HG03280 (cell line): ENCODE measurements around the gene GABARAPL2.
A peak's percentile ranks its signal among the peaks of the same experiment; 100 is the strongest.
"Not testable (repeated sequence)": the region's sequence is repeated elsewhere in the genome, so short reads cannot be mapped to it uniquely, and the experiment has no call there.

Source experiments
- ATAC-seq: cut with Tn5 transposase; IDR thresholded peaks from one replicate; pipeline ENCODE4 v1.9.1; 2021; ENCODE audit warnings: mild to moderate bottlenecking, moderate library complexity; ENCODE audit not compliant: unreplicated experiment

Gene GABARAPL2

GRCh38 chr16:75590920-75591843 lies 25.0 kb downstream of the GABARAPL2 start:
- no peak for ATAC-seq

GRCh38 chr16:75591927-75592326 lies 25.7 kb downstream of the GABARAPL2 start:
- not testable (repeated sequence) for ATAC-seq

- ATAC-seq: no peak
Observed at GRCh38 chr16:75593308-75593707, 27.1 kb downstream of the GABARAPL2 start.

DNA sequence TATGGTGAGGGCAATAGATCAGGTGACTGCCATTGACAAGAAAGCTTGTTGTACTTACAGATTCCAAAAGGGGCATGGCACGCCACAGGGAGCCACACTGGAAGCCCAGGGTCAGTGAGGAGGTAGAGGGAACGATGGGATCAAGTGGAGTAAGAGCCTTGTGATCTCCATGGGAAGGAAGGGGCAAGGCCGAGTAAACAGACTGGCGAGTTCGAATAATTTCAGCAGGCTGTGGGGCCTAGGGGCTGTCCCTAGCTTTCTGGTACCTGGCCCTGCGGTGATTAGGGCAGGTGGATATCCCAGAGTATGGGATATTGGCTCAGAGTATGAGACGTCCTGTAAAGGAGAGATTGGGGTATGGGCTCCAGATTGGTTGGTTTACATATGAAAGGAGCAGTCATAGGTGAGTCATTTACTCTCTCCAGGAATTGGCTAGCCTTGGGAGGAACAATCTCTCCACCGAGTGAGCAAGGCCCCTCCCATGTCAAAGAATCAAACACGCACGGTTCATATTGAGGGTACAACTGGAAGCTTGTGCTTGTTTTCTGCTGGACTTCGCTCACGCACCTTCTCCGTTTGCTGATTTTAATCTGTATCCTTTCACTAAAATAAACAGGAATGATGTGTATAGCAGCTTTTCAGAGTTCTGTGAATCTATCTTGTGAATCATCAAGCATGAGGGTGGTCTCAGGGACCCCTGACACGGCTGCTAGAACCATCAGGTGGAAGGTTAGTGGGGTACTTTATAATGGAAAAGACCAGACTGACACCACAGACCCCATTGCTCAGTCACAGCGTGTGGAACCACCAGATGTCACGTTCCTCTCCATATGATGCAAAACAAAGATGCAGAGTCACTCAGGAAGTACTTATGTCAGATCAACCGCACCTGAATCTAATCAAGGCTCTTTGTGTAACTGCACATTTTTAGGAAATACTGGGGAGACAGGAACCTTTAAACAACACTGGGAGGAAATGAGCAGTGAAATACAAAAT lies 27.9 kb downstream of the GABARAPL2 start:
- ATAC-seq: no peak

DNA sequence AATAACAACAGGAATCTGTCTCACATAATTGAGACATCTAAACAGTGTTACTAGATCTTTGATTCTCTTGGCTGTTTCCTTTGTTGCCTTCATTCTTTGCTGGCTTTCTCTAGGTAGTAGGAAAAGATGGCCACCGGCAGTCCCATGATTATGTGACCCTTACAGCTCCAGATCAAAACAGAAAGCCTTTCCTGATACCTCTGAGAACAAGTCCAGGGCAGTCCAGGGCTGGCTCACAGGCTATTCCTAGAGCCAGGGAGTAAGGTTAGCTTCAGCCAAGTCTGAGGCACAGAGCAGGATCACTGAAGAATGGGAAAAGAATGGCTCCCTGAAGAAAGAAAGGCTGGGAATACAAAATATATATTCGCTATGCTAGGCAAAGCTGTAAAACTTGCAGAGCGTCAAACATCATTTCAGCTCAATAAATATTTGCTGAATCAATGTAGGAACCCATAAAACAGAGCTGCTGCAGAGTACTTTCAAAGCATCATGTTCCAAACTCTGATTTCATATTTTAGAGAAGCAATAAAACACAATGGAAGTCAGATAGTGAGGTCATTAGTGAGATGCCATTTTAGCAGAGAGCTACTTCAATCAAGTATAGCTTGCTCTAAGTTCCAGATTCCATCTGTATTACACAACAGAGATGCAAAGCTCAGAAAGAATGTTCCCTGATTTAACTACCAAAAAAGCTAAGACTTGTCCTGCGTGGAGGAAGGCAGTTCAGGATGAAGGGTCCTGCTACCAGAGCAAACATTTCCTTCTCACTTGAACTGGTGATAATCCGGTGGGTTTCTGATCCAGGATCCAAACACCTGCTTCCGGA lies 33.5 kb downstream of the GABARAPL2 start:
- ATAC-seq: no peak

DNA sequence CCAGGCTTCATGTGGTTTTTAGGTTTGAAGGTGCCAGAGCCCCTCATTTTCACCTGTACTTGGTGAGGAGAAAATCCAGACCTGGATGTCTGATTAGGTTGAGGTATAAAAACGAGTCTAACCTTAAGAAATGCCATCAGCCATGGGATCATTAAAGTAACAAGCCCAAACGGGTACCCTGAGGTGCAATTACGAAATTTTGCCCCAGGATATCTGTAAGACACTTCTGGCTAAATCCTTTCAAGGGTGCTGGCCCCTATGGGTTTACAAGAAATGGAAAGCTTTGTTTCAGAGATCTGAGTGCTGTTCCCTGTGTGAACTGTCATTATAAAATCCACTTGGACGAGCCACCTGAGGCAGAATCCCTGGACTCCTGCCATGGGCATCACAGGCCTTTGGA lies 37.1 kb downstream of the GABARAPL2 start:
- no peak for ATAC-seq

DNA sequence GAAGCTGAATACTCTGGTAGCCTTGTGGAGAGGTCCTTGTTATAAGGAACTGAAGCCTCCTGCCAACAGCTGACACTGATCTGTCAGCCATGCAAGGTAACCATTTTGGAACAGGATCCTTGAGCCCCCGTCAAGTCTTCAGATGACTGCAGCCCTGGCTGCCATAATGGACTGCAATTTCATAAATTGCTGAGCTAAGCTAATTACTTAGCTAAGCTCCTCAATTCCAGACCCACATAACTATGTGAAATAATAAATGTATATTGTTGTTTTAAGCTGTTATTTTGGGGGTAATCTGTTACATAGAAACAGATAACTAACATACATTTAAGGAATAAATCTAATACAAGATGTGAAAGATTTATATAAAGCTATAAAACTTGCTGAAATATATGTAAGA lies 40.3 kb downstream of the GABARAPL2 start:
- no peak for ATAC-seq

DNA sequence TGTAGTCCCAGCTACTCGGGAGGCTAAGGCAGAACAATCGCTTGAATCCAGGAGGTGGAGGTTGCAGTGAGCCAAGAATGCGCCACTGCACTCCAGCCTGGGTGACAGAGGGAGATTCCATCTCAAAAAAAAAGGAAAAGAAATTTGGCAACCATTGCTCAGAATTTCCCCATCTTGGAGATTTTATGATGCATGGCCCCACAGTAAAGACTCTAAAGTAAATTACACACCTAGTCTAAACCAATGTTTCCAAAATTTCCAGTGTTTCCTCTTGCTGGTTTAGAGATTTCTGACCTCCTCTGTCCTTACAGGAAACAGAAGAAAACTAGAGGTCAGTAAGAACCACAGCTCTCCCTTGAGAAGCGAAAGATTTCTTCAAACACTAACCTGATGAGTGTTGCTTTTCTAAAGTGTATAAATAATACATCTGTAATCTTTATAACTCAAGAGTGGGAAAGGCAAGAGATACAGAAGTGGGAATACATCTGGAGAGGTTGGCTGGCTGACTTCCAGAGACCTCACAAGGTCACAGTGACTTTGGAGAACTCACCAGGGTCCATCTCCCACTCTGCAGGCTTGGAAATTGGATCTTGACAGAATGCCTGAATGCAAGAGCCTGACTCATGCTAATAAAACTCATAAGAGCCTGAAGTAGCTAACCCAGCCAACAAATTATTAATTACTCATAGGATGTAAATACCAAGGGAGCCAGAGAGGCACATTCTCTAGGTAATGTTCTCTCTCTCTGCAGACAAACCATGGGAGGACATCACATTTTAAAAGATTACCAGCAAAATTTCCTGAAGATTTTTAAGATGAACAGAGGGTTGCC lies 48.1 kb downstream of the GABARAPL2 start:
- no peak for ATAC-seq

DNA sequence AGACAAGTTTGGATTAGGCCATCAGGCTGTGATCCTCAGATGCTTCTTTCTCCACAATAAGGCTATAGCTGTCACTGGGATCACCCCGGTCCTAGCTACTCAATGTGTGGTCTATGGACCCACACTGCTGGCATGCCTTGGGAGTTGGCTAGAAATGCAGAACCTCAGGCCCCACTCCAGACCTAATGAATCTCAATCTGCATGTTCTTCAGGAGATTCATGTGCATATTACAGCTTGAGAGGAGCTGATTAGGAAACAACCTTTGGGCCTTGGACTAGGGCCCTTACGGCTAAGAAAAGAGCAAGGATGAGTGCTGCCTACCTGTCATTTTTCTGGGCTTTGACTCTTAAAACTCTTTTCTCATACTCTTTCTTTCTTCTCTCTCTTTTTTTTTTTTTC lies 49.4 kb downstream of the GABARAPL2 start:
- no peak for ATAC-seq

DNA sequence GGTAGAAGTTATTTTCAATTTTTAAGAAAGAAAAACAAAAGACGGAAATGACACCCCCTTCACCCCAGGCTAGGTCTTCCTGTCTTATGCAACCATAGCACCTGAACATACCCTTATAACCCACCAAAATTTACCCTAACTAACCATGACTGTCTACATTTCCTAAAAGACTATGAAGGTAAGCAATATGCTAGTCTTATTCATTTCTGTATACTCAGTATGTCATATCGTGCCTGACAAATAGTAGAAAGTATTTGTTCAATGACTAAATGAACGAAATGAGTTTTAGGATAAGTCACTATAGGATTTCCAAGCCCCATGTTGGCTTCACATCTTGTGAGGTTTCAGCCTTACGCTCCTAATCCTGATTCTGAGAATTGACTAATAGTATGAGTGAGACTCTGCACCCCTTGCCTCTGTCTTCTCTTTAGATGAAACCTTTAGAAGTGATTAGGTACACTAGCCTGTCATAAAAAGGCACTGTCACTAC lies 50.4 kb downstream of the GABARAPL2 start:
- ATAC-seq: peak; percentile 53

DNA sequence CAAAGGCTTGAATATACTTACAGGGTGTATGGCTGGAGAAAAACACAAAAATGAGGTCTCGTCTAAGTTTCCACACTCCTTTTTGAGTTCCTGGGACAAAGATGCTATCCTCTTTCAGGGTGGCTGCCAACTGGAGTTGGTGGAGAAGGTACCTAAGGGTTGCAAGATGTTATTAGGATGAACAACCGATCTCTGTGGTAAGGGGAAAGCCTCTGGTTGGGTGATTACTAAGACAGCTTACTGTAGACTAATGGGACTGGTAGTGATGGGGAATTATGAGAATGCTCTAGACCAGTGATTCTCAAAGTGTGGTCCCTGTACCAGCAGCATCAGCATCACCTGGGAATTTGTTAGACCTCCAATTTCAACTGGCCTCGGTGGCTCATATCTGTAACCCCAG lies 50.9 kb downstream of the GABARAPL2 start:
- ATAC-seq: no peak

DNA sequence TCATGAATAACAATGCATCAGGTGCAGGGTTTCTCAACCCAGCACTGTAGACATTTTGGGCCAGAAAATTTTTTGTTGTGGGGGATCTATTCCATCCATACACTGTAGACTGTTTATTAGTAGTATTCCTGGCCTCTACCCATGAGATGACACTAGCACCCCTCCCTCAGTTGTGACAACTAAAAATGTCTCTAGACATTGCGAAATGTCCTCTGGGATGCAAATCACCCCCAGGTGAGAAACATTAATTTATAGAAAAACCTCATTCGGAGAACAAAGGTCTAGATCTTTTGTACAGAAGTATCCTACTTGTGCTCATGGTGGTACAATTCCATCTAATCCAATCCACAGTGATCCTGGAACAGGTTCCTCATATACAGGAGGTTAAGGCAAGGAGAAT lies 52.6 kb downstream of the GABARAPL2 start:
- ATAC-seq: no peak

DNA sequence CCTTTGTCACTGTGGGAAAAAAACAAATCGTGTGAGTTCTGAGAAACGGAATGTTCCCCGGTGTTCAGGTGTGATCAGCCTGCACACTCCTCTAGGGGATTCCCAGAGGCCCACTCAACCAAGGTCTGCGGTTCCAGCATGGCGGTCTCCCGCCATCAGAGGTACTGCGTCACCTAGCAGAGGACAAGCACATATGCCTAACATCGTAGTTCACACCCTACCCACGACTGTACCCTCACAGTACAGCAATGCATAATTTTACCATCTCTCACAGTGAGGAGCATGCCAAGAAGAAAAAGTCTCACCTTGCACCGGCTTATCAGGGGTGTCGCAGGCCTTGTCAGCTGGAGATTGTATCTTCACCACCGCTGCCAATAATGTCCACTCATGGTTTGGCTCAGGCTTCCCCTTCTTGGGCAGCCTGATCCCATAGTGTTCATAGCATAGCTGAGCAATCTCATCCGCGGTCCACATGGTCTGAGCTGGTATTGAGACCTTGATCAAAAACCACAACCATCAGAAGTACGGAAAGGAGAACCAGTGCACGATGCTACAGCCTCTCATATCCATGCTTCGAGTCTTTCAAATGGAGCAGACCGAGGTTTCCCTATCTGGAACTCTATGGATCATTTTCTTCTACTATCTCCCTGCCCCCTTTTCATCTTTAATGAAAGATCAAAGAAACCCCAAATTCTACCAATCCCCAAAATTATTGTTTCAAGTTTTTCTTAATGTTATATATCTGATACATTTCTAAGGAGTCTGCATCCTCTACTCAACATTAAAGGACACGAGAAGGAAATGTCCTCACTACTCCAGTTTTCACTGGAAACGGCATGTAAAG lies 54.4 kb downstream of the GABARAPL2 start:
- ATAC-seq: no peak

GRCh38 chr16:75621170-75621477 lies 54.9 kb downstream of the GABARAPL2 start:
- ATAC-seq: no peak

- peak; percentile 95 for ATAC-seq
Observed at GRCh38 chr16:75622761-75623605, 56.8 kb downstream of the GABARAPL2 start, which contains the start of gene ADAT1. Gene ADAT1 (minus strand): TSS chr16:75623281. CDS start chr16:75620799, 2,482 bp downstream.

DNA sequence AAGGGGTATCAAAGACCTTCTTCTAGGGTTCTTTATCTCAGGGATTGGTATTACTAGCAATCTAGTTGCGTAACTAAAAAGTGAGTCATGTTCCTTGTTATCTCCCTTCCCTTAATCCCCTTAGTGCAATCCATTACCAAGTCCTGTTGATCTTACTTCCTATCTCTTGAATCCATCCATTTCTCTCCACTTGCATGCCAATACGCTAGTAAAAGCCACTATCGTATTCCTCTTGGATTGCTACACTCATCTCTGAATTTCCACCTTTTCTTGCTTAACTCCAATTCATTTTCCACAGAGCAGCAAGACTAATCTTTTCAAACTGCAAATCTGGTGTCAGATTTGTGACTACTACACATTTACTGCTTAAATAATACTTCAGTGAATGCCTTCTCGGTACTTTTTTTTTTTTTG lies 58.7 kb downstream of the GABARAPL2 start:
- ATAC-seq: no peak

DNA sequence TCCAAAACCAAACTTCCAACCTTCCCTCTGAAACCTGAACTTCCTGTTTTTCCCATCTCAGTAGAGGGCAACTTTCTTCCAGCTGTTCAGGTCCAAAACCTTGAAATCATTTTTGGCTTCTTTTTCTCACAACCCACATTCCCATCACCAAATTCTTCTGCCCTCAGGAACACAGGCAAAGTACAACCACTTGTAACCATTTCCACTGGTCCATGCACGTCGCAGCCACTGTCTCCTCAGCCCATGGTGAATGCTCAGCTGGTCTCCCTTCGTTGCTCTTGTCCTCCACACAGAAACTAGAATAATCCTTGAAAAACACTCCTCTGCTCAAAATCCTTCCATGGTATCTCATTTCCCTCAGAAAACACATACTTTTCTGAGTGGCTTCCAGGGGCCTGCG lies 60.6 kb downstream of the GABARAPL2 start:
- no peak for ATAC-seq
